Measurements from ENCODE around the gene LRRTM4.

The LRRTM4 gene

DNA sequence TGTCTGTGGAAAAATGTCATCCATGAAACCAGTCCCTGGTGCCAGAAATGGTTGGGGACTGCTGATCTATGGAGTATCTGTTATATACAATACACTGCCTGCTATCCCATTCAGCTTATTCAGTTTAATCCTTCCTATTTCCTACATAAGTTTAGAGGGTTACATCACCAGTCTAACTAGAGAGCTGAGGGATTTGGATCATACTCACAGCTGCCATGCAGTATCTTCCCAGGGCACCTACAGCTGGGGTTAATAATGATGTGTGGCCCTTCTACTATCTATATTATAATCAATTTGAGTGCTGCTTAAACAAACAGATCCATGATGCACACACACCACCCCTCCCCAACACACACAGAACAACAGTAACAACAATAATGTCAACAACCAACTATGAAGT is 524.0 kb downstream of the LRRTM4 start:
- no peaks in the 10 kb centered on the region for H3K9me3 ChIP-seq (ENCODE audit: control insufficient read depth, low read length)
- no peak overlapping the region for H3K4me3 ChIP-seq (ENCODE audit: insufficient read depth, low read depth, low read length)
- no peak overlapping the region for H3K27ac ChIP-seq (ENCODE audit: insufficient read depth, low read depth, low read length, poor library complexity, severe bottlenecking)
- H3K27me3 ChIP-seq (ENCODE audit: control insufficient read depth, insufficient read depth, low read length, poor library complexity, severe bottlenecking): no peaks in the 10 kb centered on the region
- no peaks in the 10 kb centered on the region for H3K4me1 ChIP-seq (ENCODE audit: control insufficient read depth, insufficient read depth, low read length)
- no peaks in the 10 kb centered on the region for H3K36me3 ChIP-seq (ENCODE audit: control insufficient read depth, insufficient read depth, low read length)

DNA sequence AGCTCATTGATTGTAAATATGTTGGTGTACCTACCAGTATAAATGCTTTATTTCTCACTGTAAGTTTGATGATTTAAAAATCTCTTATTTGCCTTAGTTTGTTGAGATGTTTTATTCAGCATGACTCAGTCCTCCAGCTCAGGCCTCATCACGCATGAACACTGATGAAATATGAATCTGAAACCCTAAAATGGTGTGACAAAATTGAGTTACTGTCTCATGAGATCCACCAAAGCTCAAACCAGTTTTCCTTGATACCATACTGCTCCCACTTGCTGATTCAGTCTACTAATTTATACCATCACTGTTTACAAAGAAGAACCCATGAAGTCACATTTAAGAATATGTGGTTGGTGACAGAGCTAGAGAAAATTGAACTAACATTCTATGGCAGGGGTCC is 524.9 kb downstream of the LRRTM4 start:
- Histone ChIP-seq H3K27ac (ENCODE audit: insufficient read depth, low read depth, low read length, poor library complexity, severe bottlenecking) (no peak overlapping the region), H3K9me3 (ENCODE audit: control insufficient read depth, low read length) (no peaks in the 10 kb centered on the region), H3K36me3 (ENCODE audit: control insufficient read depth, insufficient read depth, low read length) (no peaks in the 10 kb centered on the region), H3K4me1 (ENCODE audit: control insufficient read depth, insufficient read depth, low read length) (no peaks in the 10 kb centered on the region), H3K4me3 (ENCODE audit: insufficient read depth, low read depth, low read length) (no peak overlapping the region), H3K27me3 (ENCODE audit: control insufficient read depth, insufficient read depth, low read length, poor library complexity, severe bottlenecking) (no peaks in the 10 kb centered on the region)
- WGBS, 2 experiments: 90 to 92% methylated on average over 1 of the region's 1 CpG

DNA sequence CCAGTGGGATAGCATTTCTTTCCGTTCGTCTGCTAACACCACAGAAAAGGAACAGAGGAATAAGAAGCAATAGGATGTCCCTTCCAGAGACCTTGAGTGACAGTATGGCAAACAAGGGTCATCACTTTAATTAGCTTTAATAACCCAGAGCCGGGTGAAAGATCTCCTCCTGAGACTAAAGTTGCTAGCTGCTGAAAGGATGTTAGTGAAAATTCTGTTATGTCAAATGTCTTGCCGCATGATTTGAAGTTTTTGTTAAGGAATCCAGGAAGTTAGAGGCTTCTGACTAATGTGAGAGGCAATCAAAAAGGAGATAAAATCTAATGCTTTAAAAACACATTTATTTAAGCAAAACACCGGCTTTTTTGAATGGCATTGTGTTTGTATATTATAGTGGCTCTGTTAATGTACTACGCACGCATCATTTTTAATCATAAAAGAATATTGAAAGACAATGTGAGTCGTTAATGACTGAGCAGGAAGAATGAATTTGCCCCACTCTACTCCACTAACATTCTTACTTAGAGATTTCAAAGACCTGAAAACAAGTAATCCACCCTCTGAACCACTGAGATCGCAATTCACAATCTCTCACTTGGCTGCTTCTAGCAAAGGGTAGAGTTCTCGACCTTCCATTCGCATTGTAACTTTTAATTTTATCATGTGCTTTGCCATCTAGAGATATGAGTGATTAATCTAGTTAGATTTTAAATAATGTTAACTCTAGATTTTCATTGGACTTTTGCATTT is 536.6 kb downstream of the LRRTM4 start:
- WGBS, 2 experiments: 23 to 47% methylated on average over 6 to 11 of the region's 11 CpGs
- no peaks in the 10 kb centered on the region for H3K27me3 ChIP-seq (ENCODE audit: control insufficient read depth, insufficient read depth, low read length, poor library complexity, severe bottlenecking)
- no peaks in the 10 kb centered on the region for H3K36me3 ChIP-seq (ENCODE audit: control insufficient read depth, insufficient read depth, low read length)
- H3K4me3 ChIP-seq (ENCODE audit: insufficient read depth, low read depth, low read length): no peak overlapping the region
- no peaks in the 10 kb centered on the region for H3K9me3 ChIP-seq (ENCODE audit: control insufficient read depth, low read length)
- peaks cover 18% of the 10 kb centered on the region for H3K4me1 ChIP-seq (ENCODE audit: control insufficient read depth, insufficient read depth, low read length)
- H3K27ac ChIP-seq (ENCODE audit: insufficient read depth, low read depth, low read length, poor library complexity, severe bottlenecking): peak overlapping the region; percentile 20

DNA sequence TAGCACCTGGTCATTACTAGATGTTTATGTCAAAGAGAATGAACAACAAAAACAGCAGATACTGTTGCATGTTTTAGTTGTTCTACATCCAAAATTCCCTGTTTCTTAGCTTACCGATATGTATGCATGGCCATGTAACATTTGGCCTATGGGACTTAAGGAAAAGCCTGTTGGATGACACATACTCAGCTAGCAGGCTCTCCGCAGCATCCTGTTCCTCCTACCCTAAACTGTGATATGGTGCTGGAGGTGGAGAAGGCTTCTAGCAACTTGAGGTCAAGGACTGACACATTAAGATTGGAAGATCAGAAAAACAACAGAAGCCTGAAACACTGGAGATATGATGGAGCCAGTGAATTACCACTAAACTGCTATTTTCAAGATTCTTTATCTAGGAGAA is 537.8 kb downstream of the LRRTM4 start:
- Histone ChIP-seq H3K4me1 (ENCODE audit: control insufficient read depth, insufficient read depth, low read length) (peaks cover 18% of the 10 kb centered on the region), H3K9me3 (ENCODE audit: control insufficient read depth, low read length) (no peaks in the 10 kb centered on the region), H3K36me3 (ENCODE audit: control insufficient read depth, insufficient read depth, low read length) (no peaks in the 10 kb centered on the region), H3K27me3 (ENCODE audit: control insufficient read depth, insufficient read depth, low read length, poor library complexity, severe bottlenecking) (no peaks in the 10 kb centered on the region), H3K4me3 (ENCODE audit: insufficient read depth, low read depth, low read length) (no peak overlapping the region), H3K27ac (ENCODE audit: insufficient read depth, low read depth, low read length, poor library complexity, severe bottlenecking) (no peak overlapping the region)
- WGBS, 2 experiments: 90 to 91% methylated on average over 2 of the region's 2 CpGs

GRCh38 chr2:76980067-76980787 is 541.9 kb downstream of the LRRTM4 start:
- no peaks in the 10 kb centered on the region for H3K27me3 ChIP-seq (ENCODE audit: control insufficient read depth, insufficient read depth, low read length, poor library complexity, severe bottlenecking)
- 84 to 91% methylated on average over 2 to 3 of the region's 3 CpGs for WGBS, 2 experiments
- H3K27ac ChIP-seq (ENCODE audit: insufficient read depth, low read depth, low read length, poor library complexity, severe bottlenecking): no peak overlapping the region
- H3K36me3 ChIP-seq (ENCODE audit: control insufficient read depth, insufficient read depth, low read length): no peaks in the 10 kb centered on the region
- H3K4me3 ChIP-seq (ENCODE audit: insufficient read depth, low read depth, low read length): no peak overlapping the region
- H3K4me1 ChIP-seq (ENCODE audit: control insufficient read depth, insufficient read depth, low read length): peaks cover 4% of the 10 kb centered on the region
- H3K9me3 ChIP-seq (ENCODE audit: control insufficient read depth, low read length): no peaks in the 10 kb centered on the region

- H3K4me3 ChIP-seq (ENCODE audit: insufficient read depth, low read depth, low read length): no peak overlapping the region
- WGBS, 2 experiments: 89% methylated on average over 3 of the region's 3 CpGs
- no peaks in the 10 kb centered on the region for H3K36me3 ChIP-seq (ENCODE audit: control insufficient read depth, insufficient read depth, low read length)
- H3K9me3 ChIP-seq (ENCODE audit: control insufficient read depth, low read length): no peaks in the 10 kb centered on the region
- no peaks in the 10 kb centered on the region for H3K27me3 ChIP-seq (ENCODE audit: control insufficient read depth, insufficient read depth, low read length, poor library complexity, severe bottlenecking)
- H3K27ac ChIP-seq (ENCODE audit: insufficient read depth, low read depth, low read length, poor library complexity, severe bottlenecking): no peak overlapping the region
- no peaks in the 10 kb centered on the region for H3K4me1 ChIP-seq (ENCODE audit: control insufficient read depth, insufficient read depth, low read length)
These were observed 544.1 kb downstream of the LRRTM4 start for GRCh38 chr2:76977846-76978727.

DNA sequence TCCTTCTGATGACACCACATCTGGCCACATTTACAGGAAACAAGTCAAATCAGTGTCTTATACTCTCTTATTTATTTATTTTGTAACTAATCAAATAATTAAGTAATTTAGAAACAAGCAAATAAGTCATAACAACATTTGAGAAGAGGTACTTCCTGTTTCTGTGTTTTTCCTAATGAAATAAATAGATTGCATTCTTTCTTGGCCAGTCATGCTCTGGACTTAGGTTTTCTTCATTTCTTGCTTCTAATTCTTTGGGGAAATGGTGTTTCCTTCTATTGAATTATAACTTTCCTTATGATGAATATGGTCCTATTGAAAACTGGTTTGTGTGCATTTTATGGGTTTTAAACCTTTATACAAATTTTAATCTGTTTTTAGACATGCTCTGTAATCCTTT is 546.4 kb downstream of the LRRTM4 start:
- Histone ChIP-seq H3K36me3 (ENCODE audit: control insufficient read depth, insufficient read depth, low read length) (no peaks in the 10 kb centered on the region), H3K27me3 (ENCODE audit: control insufficient read depth, insufficient read depth, low read length, poor library complexity, severe bottlenecking) (no peaks in the 10 kb centered on the region), H3K4me1 (ENCODE audit: control insufficient read depth, insufficient read depth, low read length) (no peaks in the 10 kb centered on the region), H3K27ac (ENCODE audit: insufficient read depth, low read depth, low read length, poor library complexity, severe bottlenecking) (no peak overlapping the region), H3K4me3 (ENCODE audit: insufficient read depth, low read depth, low read length) (no peak overlapping the region), H3K9me3 (ENCODE audit: control insufficient read depth, low read length) (no peaks in the 10 kb centered on the region)

DNA sequence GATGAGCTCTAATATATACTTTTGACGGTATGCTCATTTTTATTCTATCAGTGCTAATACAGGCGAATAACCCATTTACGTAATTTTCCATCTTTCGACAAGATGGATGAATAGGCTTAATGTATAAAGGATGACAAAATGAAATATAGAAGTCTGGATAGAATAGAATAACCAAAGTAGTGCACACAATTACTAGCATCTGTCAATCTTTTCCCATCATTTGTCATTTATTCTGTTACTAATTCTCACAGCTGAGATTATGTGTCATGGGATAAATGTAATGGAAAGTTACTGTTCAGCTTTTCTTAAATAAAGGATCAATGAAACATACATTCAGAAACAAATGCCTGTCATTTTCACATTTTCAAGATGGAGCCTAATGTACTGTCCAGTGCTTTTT is 548.6 kb downstream of the LRRTM4 start:
- no peaks in the 10 kb centered on the region for H3K27me3 ChIP-seq (ENCODE audit: control insufficient read depth, insufficient read depth, low read length, poor library complexity, severe bottlenecking)
- WGBS, 2 experiments: 92 to 93% methylated on average over 2 to 4 of the region's 4 CpGs
- no peaks in the 10 kb centered on the region for H3K36me3 ChIP-seq (ENCODE audit: control insufficient read depth, insufficient read depth, low read length)
- no peak overlapping the region for H3K4me3 ChIP-seq (ENCODE audit: insufficient read depth, low read depth, low read length)
- H3K27ac ChIP-seq (ENCODE audit: insufficient read depth, low read depth, low read length, poor library complexity, severe bottlenecking): no peak overlapping the region
- H3K9me3 ChIP-seq (ENCODE audit: control insufficient read depth, low read length): no peaks in the 10 kb centered on the region
- H3K4me1 ChIP-seq (ENCODE audit: control insufficient read depth, insufficient read depth, low read length): no peaks in the 10 kb centered on the region

DNA sequence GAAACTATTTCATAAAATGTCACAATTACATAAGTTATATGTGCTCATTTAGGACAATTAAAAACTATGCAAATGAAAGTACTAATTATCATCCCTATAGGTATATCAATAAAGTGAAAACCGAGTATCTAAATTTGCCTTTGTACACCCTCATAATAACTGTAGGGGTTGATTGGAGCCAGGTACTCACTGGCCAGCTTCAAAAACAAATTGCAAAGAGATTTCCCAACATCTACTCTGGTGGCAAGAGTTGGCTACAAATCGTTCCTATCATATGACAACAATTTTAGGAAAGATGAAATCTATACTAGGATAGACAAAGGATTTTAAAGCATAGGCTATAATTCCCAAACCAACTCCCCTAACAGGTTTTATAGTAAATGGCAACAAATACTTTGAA is 556.4 kb downstream of the LRRTM4 start:
- Histone ChIP-seq H3K27ac (ENCODE audit: insufficient read depth, low read depth, low read length, poor library complexity, severe bottlenecking) (no peak overlapping the region), H3K9me3 (ENCODE audit: control insufficient read depth, low read length) (no peaks in the 10 kb centered on the region), H3K4me1 (ENCODE audit: control insufficient read depth, insufficient read depth, low read length) (no peaks in the 10 kb centered on the region), H3K36me3 (ENCODE audit: control insufficient read depth, insufficient read depth, low read length) (no peaks in the 10 kb centered on the region), H3K27me3 (ENCODE audit: control insufficient read depth, insufficient read depth, low read length, poor library complexity, severe bottlenecking) (no peaks in the 10 kb centered on the region), H3K4me3 (ENCODE audit: insufficient read depth, low read depth, low read length) (no peak overlapping the region)
- WGBS, 2 experiments: 100% methylated on average over 1 to 2 of the region's 2 CpGs

DNA sequence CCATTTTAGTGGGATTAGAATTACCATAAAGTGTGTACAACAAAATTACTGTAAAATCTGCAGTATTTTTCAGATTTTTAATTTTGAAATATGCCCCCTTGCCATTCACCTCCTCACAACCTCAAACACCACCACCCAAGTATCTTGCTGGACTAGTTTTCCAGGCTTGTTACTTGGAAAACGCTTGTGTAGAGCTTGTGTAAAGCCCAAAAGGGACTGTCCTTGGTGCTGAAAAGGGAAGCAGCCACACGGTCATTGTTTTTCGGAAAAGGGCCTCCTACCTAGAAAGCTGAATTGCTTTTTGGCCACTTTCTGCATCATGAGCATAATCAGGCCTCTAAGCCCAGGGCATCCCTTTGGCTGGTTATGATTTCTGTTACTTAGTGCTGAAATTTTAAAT is 563.4 kb downstream of the LRRTM4 start:
- H3K9me3 ChIP-seq (ENCODE audit: control insufficient read depth, low read length): no peaks in the 10 kb centered on the region
- H3K4me3 ChIP-seq (ENCODE audit: insufficient read depth, low read depth, low read length): no peak overlapping the region
- H3K36me3 ChIP-seq (ENCODE audit: control insufficient read depth, insufficient read depth, low read length): no peaks in the 10 kb centered on the region
- H3K27ac ChIP-seq (ENCODE audit: insufficient read depth, low read depth, low read length, poor library complexity, severe bottlenecking): no peak overlapping the region
- 23 to 29% methylated on average over 3 of the region's 3 CpGs for WGBS, 2 experiments
- H3K27me3 ChIP-seq (ENCODE audit: control insufficient read depth, insufficient read depth, low read length, poor library complexity, severe bottlenecking): no peaks in the 10 kb centered on the region
- H3K4me1 ChIP-seq (ENCODE audit: control insufficient read depth, insufficient read depth, low read length): no peaks in the 10 kb centered on the region

Measured in ectodermal cell (in vitro differentiated cells).